AG09319 (cell line): ENCODE results near the gene TBC1D22A.

ENCODE experiments used
- DNase-seq: peaks from one replicate; pipeline ENCODE4 v3.0.0-alpha.2; 2010; ENCODE audit warnings: low read depth; ENCODE audit errors: extremely low read depth
- TF ChIP-seq, protein P1 (sequence below): IDR thresholded peaks from 2 replicates; pipeline ENCODE4 v1.5.1; 2011; ENCODE audit warnings: low read depth, mild to moderate bottlenecking, inconsistent platforms, low read length, moderate library complexity

Gene TBC1D22A

DNA sequence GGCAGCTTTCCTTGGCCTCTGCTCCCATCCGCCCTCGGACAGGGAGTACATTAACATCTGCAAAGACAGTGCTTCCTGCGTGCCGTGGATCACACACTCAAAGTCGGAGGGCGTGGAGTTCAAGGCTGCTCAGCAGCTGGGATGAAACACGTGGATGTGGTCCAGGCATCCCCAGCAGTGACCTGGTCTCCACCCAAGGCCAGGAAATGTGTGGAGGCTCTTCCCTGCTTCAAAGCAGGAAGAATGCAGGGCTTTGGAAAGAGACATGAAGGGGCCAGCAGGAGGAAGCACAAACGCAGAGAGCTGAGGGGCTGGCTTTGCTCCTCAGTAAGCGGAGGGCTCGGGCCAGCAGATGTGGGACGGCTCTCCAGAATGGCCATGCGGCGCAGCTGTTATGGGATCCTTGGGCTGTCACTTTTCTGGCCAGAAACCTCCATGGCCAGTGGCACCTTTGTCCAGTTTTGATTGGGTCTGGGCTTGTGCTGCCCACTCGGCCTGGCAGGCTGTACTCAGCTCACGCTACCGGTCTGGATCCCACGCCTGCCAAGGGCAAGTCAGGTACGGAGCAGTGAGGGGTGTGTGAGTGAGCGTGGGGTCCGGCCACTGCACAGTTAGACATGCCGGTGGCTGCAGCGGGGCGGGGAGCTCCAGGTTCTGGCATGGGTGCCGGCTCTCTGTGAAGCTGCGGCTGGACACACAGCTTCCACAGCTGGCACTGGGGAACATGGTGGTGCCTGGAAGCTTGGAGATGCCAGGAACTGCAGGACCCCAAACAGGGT lies 438.0 kb downstream of the TBC1D22A start:
- TF ChIP-seq, protein P1, sequence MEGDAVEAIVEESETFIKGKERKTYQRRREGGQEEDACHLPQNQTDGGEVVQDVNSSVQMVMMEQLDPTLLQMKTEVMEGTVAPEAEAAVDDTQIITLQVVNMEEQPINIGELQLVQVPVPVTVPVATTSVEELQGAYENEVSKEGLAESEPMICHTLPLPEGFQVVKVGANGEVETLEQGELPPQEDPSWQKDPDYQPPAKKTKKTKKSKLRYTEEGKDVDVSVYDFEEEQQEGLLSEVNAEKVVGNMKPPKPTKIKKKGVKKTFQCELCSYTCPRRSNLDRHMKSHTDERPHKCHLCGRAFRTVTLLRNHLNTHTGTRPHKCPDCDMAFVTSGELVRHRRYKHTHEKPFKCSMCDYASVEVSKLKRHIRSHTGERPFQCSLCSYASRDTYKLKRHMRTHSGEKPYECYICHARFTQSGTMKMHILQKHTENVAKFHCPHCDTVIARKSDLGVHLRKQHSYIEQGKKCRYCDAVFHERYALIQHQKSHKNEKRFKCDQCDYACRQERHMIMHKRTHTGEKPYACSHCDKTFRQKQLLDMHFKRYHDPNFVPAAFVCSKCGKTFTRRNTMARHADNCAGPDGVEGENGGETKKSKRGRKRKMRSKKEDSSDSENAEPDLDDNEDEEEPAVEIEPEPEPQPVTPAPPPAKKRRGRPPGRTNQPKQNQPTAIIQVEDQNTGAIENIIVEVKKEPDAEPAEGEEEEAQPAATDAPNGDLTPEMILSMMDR = no peak
- DNase-seq = no peak

DNA sequence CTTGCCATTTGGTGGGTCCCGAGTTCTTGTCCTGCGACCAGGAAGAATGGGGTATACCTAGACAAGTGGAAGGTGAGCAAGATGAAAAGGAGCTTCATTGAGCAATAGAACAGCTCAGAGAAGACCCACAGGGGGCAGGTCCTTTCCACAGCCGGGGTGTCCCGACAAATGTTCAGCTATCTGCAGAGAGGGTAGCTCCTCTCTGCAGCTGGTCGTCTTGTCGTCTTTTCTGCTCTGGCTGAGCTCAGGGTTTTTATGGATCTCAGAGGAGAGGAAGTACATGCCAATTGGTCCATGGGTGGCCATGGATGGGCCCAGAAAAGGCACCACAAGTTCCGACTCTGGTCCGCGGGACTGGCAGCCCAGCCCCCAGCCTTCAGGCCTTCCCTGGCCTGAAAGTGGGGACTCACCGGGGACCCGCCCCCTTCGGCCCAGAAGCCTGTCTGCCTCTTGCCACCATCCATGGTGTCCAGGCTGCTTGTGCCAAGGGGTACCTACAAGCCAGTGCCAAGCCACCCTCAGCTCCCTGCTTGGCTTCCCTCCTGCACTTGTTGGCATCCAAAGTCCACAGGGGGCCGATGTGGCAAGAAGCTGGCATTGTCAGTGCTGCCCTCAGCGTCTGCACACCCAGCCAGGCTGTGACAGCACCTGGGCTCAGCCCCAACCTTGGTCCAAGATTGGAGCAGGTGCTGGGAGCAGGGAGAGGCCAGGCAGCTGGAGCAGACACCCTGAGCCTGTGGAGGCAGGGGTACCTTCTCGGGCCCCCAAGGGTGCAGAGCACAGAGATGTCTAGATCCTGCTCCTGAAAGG lies 438.9 kb downstream of the TBC1D22A start:
- no peak for DNase-seq
- TF ChIP-seq, protein P1 = no peak

DNA sequence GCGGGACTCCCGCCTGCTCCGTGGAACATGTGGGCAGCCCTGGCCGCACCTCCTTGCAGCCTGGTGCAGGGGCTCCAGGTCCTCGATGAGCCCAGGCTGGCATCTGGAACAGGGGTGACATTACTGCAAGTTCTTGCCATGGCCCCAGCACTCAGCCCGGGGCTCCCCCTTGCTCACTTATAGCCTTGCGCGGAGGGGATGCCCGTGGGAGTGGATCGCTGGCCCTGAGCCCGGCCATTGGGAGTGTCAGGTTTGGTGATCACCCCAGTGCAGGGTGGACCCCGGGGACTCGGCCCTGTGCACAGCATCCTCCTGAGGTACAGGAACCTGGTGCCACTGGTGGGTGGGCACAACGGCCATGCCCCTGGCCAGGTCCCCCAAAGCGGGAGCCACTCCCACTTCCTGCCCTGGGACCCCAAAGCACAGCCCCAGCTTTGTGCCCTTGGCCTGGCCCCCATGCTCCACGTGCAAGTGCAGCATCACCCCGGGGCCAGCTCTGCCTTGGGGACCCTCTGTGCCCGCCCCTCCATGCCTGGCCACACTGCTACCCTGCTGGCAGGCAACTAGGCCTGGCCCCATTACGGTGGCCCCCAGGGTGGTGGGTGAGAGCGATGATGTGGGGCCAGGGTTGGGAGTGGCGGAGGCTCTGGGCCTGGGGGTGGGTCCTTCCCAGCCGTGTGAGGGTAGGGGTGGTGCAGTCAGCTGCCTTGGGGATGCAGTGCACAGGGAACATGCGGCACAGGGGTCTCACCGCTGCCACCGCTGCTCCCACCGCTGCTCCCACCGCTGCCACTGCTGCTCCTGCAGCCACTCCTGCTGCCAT lies 439.8 kb downstream of the TBC1D22A start:
- DNase-seq = no peak
- TF ChIP-seq, protein P1 = no peak

DNA sequence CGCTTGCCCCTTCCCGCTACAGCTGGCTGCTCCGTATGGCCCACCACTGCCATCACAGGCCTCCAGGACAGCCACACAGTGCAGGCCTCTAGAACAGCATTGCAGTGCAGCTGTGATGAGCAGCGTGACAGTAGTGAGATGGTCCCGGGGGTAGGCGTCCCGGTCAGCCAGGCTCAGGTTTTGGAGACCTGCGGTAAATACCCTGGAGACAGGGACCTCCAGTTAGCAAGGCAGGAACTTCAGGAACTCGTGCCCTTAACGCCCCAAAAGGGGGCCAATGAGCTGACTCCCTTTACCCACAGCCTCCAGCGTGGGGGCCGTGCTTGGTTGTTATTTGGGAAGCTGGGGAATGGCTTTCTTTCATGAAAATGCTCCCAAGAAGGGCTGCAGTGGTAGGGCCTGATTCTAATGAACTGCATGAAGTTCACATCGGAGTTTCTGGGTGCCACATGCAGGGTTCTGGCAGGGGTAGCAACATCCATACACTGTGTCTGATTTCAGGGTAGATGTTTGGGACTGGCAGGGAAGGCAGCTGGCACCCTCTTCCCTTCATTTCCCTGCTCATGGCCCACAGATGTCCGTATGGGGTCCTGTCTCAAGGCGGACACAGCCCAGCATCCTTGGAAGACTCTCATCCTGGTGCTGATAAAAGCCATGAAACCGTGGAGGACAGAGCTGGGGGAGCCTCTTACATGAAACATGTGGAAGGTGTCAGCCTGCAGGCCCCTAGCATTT lies 440.5 kb downstream of the TBC1D22A start:
- DNase-seq = no peak
- TF ChIP-seq, protein P1 = no peak

DNA sequence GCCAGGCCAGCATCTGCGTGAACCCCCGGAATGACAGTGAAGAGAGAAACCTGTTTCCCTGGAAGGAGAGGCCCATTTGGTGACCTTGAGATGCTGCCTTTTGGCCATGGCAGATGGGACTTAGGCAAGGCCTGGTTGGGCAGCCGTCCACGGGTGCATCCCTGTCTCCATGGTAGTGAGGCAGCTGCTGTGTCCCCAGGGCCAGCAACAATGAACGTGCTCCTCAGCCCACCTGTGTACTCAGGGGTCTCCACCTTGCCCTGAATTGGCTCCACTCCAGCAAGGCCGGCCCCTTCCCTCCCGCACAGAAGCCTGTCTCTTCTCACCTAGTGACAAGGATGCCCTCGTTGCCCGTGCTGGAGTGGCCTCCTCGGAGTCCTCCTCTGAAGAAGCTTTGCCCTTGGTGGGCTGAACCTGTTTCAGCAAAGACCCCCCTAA lies 441.1 kb downstream of the TBC1D22A start:
- TF ChIP-seq, protein P1 = no peak
- DNase-seq = no peak

DNA sequence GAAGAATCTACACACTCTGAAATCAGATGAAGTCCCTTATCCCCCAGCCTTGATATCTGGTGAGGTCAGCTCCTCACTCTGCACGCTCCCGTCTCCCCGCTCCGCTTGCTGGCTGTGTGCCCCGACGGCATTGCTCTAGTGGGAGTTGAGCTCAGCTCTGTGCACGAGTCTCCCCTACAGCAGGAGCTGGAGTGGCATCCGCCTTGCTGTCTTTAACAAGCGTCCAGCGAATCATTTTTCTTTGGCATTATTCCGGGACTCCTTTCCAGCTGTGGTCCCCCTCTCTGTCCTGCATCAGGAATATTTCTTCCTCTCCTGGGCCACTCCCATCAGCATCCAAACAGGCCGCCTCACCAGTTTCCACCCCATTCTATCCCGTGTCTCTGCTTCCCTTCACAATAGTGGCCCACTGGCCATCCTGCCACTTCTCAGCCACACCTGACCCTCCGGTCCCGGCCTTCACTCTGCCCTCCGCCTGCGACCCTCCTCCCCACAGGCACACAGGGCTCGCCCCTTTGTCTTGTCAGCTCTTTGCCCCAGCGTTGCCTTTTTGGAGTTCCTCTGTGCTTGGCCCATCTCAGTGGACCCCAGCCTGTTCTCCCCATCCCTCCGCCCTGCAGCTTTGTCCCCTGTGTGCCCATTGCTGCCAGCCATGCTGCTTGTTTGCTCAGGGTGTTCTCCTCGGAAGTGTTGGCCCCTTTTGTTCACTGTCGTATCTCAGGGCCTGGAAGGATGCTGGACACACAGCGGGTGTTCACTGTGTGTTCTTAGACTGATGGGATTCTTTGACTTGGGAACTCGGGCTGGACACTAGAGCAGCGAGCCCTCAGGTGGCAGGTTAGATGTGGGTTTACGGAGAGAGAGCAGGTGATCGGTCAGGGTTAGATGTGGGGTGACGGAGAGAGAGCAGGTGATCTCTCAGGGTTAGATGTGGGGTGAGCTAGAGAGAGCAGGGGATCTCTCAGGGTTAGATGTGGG lies 441.8 kb downstream of the TBC1D22A start:
- TF ChIP-seq, protein P1 = no peak
- no peak for DNase-seq
